GM12878 (cell line): ENCODE measurements around the gene SLC35F6. TPM values are rescaled to one million over a fixed set of nuclear protein-coding genes. Genes with fewer than 3 reads are reported as not detected.
A peak's percentile ranks its signal among the peaks of the same experiment; 100 is the strongest.

Source experiments
- MYB ChIP-seq: fragments of 150-350 bp; IDR thresholded peaks from 2 replicates; pipeline ENCODE4 v1.6.1; 2014; ENCODE audit warnings: mild to moderate bottlenecking, low read depth, low read length, borderline replicate concordance
- NFIC ChIP-seq: IDR thresholded peaks from 2 replicates; pipeline ENCODE4 v1.6.1; 2012; ENCODE audit warnings: low read depth, mild to moderate bottlenecking, inconsistent platforms, low read length, moderate library complexity
- NR2C1 ChIP-seq: fragments of 450-650 bp; IDR thresholded peaks from 2 replicates; pipeline ENCODE4 v1.6.1; 2017; ENCODE audit warnings: antibody characterized with exemption, mild to moderate bottlenecking, moderate library complexity
- SMC3 ChIP-seq: IDR thresholded peaks from 2 replicates; pipeline ENCODE4 v1.6.1; 2011; ENCODE audit warnings: low read length, improper control_type of control experiment, borderline replicate concordance
- TAF1 ChIP-seq: IDR thresholded peaks from 2 replicates; pipeline ENCODE4 v1.6.1; 2011; ENCODE audit warnings: mild to moderate bottlenecking, low read depth, low read length, borderline replicate concordance
- YY1 ChIP-seq: IDR thresholded peaks from 2 replicates; pipeline ENCODE4 v1.6.1; 2011; ENCODE audit warnings: low read depth, mild to moderate bottlenecking, low read length
- ZNF274 ChIP-seq: IDR thresholded peaks from one replicate; pipeline ENCODE4 v1.8.0; 2011; ENCODE audit not compliant: insufficient read length, insufficient read depth
- ZNF622 ChIP-seq: fragments of 450-650 bp; IDR thresholded peaks from 2 replicates; pipeline ENCODE4 v1.6.1; 2017; ENCODE audit warnings: mild to moderate bottlenecking, inconsistent platforms
- polyA plus RNA-seq, 11 experiments: library from polyadenylated mRNA; depleted of rRNA in 4 of 11; unstranded in 6 of 11; stranded (reverse) in 5 of 11; fragments of >200 nt; fragmentation: Nextera tagmentation in 4 of 11; fragmentation: Illumina TruSeq in 1 of 11; extraction: Ambion mirVana in 4 of 11; extraction: Trizol in 1 of 11; gene quantifications; 1 replicate in 1 of 11; 2 replicates in 10 of 11; pipeline versions ENCODE4 v1.2.1 to v1.2.3, GENCODE V29; 2011 to 2016; ENCODE audit warnings: inconsistent platforms in 2 of 11, missing spikeins in 2 of 11, low read depth in 1 of 11
- total RNA-seq, 4 experiments: library from RNA; depleted of rRNA in 3 of 4; stranded (reverse); fragments of >200 nt in 3 of 4; fragmentation: Illumina TruSeq in 1 of 4; extraction: Trizol in 1 of 4; gene quantifications; 2 replicates each; pipeline versions ENCODE4 v1.2.1 to v1.2.3, GENCODE V29; 2013 to 2021
- TF ChIP-seq, protein P1 (sequence below): fragments of 450-650 bp; IDR thresholded peaks from 2 replicates; pipeline ENCODE4 v1.6.1; 2017; ENCODE audit warnings: mild to moderate bottlenecking, moderate library complexity
- TF ChIP-seq, protein P2 (sequence below): fragments of 450-650 bp; IDR thresholded peaks from 2 replicates; pipeline ENCODE4 v1.6.1; 2016; ENCODE audit warnings: mild to moderate bottlenecking, moderate library complexity, borderline replicate concordance
- TF ChIP-seq, protein P3 (sequence below): fragments of 450-650 bp; IDR thresholded peaks from 2 replicates; pipeline ENCODE4 v1.6.1; 2017; ENCODE audit warnings: low read depth, mild to moderate bottlenecking, moderate library complexity
- TF ChIP-seq, protein P4 (sequence below): IDR thresholded peaks from 2 replicates; pipeline ENCODE4 v1.6.1; 2011; ENCODE audit warnings: borderline replicate concordance, low read depth, mild to moderate bottlenecking, moderate library complexity, mixed read lengths, low read length; ENCODE audit not compliant: insufficient read depth; ENCODE audit errors: extremely low read length
- TF ChIP-seq, protein P5 (sequence below): fragments of 450-650 bp; formaldehyde crosslinking; IDR thresholded peaks from 2 replicates; pipeline ENCODE4 v1.4.0; 2020; ENCODE audit warnings: mild to moderate bottlenecking, moderate library complexity

SLC35F6 gene
- total and polyA plus RNA-seq, 10 of the 15 experiments (the other 5 are each of a cell fraction or from before 2014, with no cell fraction given), result 4.0 to 10.5 (median 8.0) TPM

DNA sequence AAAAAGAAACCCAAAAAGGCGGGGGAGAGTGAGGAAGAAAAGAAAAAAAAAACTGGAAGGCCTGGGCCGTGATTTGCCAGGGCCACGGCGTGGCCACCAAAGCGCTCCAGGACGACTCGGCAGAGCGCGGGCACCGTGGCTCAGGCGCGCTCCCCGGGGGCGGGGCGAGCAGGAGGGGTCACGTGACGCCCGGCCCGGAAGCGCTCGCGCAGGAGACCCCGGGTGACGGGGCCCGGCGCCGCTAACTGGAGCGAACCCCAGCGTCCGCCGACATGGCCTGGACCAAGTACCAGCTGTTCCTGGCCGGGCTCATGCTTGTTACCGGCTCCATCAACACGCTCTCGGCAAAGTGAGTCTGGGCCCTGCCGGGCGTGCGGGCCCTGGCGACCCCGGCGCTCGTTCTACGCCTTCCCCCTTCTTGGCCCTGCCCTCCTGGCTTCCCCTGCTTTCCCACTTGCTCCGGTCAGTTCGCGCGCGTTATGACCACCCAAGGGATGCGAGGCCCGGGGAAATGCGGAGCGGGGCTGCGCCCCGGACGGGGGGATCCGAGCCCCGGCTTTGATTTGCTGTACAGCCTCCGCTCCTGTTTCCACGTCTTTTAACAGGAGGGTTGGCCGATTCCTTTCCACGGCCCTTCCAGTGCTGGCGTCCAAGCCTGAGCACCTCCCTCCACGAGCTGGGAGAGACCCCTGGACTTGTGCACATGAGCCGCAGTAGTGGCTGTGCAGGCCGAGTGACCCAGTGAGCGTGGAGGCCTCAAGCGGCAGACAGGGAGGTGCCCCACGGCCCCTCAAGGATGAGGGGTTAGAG, at the start of gene SLC35F6 (continued):
- TF ChIP-seq, protein P1, sequence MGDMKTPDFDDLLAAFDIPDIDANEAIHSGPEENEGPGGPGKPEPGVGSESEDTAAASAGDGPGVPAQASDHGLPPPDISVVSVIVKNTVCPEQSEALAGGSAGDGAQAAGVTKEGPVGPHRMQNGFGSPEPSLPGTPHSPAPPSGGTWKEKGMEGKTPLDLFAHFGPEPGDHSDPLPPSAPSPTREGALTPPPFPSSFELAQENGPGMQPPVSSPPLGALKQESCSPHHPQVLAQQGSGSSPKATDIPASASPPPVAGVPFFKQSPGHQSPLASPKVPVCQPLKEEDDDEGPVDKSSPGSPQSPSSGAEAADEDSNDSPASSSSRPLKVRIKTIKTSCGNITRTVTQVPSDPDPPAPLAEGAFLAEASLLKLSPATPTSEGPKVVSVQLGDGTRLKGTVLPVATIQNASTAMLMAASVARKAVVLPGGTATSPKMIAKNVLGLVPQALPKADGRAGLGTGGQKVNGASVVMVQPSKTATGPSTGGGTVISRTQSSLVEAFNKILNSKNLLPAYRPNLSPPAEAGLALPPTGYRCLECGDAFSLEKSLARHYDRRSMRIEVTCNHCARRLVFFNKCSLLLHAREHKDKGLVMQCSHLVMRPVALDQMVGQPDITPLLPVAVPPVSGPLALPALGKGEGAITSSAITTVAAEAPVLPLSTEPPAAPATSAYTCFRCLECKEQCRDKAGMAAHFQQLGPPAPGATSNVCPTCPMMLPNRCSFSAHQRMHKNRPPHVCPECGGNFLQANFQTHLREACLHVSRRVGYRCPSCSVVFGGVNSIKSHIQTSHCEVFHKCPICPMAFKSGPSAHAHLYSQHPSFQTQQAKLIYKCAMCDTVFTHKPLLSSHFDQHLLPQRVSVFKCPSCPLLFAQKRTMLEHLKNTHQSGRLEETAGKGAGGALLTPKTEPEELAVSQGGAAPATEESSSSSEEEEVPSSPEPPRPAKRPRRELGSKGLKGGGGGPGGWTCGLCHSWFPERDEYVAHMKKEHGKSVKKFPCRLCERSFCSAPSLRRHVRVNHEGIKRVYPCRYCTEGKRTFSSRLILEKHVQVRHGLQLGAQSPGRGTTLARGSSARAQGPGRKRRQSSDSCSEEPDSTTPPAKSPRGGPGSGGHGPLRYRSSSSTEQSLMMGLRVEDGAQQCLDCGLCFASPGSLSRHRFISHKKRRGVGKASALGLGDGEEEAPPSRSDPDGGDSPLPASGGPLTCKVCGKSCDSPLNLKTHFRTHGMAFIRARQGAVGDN, result 0 out of 2 replicates have a peak, but pooled peaks have one; percentile 46
- TF ChIP-seq, protein P2, sequence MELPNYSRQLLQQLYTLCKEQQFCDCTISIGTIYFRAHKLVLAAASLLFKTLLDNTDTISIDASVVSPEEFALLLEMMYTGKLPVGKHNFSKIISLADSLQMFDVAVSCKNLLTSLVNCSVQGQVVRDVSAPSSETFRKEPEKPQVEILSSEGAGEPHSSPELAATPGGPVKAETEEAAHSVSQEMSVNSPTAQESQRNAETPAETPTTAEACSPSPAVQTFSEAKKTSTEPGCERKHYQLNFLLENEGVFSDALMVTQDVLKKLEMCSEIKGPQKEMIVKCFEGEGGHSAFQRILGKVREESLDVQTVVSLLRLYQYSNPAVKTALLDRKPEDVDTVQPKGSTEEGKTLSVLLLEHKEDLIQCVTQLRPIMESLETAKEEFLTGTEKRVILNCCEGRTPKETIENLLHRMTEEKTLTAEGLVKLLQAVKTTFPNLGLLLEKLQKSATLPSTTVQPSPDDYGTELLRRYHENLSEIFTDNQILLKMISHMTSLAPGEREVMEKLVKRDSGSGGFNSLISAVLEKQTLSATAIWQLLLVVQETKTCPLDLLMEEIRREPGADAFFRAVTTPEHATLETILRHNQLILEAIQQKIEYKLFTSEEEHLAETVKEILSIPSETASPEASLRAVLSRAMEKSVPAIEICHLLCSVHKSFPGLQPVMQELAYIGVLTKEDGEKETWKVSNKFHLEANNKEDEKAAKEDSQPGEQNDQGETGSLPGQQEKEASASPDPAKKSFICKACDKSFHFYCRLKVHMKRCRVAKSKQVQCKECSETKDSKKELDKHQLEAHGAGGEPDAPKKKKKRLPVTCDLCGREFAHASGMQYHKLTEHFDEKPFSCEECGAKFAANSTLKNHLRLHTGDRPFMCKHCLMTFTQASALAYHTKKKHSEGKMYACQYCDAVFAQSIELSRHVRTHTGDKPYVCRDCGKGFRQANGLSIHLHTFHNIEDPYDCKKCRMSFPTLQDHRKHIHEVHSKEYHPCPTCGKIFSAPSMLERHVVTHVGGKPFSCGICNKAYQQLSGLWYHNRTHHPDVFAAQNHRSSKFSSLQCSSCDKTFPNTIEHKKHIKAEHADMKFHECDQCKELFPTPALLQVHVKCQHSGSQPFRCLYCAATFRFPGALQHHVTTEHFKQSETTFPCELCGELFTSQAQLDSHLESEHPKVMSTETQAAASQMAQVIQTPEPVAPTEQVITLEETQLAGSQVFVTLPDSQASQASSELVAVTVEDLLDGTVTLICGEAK, result no peak
- no peak for TF ChIP-seq MYB
- TF ChIP-seq, protein P3, sequence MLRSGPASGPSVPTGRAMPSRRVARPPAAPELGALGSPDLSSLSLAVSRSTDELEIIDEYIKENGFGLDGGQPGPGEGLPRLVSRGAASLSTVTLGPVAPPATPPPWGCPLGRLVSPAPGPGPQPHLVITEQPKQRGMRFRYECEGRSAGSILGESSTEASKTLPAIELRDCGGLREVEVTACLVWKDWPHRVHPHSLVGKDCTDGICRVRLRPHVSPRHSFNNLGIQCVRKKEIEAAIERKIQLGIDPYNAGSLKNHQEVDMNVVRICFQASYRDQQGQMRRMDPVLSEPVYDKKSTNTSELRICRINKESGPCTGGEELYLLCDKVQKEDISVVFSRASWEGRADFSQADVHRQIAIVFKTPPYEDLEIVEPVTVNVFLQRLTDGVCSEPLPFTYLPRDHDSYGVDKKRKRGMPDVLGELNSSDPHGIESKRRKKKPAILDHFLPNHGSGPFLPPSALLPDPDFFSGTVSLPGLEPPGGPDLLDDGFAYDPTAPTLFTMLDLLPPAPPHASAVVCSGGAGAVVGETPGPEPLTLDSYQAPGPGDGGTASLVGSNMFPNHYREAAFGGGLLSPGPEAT, result no peak
- TF ChIP-seq YY1, result no peak
- no peak for TF ChIP-seq NFIC
- TF ChIP-seq, protein P4, sequence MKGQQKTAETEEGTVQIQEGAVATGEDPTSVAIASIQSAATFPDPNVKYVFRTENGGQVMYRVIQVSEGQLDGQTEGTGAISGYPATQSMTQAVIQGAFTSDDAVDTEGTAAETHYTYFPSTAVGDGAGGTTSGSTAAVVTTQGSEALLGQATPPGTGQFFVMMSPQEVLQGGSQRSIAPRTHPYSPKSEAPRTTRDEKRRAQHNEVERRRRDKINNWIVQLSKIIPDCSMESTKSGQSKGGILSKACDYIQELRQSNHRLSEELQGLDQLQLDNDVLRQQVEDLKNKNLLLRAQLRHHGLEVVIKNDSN, result peak; percentile 99
- peak; percentile 81 for TF ChIP-seq NR2C1
- TF ChIP-seq ZNF274, result no peak
- no peak for TF ChIP-seq SMC3
- TF ChIP-seq TAF1, result peak; percentile 46; the same call in 1 of the 2 replicates
- TF ChIP-seq ZNF622, result no peak
- TF ChIP-seq, protein P5, sequence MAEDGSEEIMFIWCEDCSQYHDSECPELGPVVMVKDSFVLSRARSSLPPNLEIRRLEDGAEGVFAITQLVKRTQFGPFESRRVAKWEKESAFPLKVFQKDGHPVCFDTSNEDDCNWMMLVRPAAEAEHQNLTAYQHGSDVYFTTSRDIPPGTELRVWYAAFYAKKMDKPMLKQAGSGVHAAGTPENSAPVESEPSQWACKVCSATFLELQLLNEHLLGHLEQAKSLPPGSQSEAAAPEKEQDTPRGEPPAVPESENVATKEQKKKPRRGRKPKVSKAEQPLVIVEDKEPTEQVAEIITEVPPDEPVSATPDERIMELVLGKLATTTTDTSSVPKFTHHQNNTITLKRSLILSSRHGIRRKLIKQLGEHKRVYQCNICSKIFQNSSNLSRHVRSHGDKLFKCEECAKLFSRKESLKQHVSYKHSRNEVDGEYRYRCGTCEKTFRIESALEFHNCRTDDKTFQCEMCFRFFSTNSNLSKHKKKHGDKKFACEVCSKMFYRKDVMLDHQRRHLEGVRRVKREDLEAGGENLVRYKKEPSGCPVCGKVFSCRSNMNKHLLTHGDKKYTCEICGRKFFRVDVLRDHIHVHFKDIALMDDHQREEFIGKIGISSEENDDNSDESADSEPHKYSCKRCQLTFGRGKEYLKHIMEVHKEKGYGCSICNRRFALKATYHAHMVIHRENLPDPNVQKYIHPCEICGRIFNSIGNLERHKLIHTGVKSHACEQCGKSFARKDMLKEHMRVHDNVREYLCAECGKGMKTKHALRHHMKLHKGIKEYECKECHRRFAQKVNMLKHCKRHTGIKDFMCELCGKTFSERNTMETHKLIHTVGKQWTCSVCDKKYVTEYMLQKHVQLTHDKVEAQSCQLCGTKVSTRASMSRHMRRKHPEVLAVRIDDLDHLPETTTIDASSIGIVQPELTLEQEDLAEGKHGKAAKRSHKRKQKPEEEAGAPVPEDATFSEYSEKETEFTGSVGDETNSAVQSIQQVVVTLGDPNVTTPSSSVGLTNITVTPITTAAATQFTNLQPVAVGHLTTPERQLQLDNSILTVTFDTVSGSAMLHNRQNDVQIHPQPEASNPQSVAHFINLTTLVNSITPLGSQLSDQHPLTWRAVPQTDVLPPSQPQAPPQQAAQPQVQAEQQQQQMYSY (CRISPR knock-in tag), result peak; percentile 78; the same call in 1 of the 2 replicates
